NCI-H1436 (cell line): ENCODE measurements around the gene ERN1.
A peak's percentile ranks its signal among the peaks of the same experiment; 100 is the strongest.
"Not testable (repeated sequence)": the region's sequence is repeated elsewhere in the genome, so short reads cannot be mapped to it uniquely, and the experiment has no call there.

Experiments used
- DNase-seq: peaks from one replicate; lab custom pipeline; 2025; lab: John Stamatoyannopoulos, UW

Gene ERN1

DNA sequence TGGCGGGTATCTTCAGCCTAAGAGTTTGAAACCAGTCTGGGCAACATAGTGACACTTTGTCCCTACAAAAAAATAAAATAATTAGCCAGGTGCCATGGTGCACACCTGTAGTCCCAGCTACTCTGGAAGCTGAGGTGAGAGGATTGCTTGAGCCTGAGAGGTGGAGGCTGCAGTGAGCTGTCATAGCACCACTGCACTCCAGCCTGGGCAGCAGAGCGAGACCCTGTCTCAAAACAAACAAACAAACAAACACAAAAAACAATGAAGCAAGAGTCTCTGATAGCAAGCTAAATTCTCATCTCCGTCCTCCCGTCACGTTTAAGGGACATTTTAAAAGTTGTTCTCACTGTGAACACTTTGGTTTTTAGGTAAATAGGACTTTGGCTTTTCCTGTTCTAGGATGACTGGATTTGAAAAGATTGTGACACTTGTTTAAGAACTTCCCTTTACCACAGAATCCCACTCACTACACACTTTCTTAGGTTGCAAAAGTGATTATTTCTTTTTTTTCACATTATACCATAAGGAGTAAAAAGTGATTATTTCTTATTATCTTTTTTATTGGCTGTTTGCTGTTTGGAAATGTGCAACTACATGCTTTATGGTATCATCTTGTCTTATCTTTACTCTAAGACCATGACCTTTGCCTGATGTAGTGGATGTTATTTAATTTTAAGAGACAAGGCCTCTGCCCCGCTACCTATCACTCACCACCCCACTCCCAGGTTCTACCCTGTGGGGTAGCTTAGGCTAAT is 4.4 kb upstream of the ERN1 start:
- DNase-seq: no peak

DNA sequence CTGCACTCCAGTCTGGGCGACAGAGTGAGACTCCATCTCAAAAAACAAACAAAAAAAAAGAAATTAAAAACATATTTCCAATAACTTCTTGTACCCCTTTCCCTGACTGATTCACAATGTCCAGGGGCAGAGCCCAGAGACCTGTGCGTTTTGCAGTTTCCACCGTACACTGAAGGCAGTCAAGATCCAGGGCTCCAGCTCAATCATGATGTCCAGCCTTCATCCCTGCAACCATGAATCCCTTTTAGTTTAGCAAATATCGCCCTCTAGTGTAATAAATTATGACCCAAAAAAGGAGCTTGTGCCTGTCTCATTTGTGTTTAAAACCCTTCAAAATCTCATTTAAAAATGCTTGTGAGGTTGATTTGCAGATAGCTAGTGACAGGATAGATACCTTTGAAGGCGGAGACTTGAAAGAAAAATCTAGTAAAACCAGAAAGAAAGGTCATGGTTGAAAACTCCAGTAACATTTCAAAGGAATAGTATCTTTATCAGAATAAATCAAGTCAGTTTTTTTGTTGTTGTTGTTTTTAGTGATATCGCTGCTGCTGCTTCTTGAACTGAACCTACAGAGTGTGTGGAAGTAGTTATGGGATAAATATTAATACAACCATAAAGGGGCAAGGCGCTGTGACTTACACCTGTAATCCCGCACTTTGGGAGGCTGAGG is 3.7 kb upstream of the ERN1 start:
- DNase-seq: peak; percentile 81

DNA sequence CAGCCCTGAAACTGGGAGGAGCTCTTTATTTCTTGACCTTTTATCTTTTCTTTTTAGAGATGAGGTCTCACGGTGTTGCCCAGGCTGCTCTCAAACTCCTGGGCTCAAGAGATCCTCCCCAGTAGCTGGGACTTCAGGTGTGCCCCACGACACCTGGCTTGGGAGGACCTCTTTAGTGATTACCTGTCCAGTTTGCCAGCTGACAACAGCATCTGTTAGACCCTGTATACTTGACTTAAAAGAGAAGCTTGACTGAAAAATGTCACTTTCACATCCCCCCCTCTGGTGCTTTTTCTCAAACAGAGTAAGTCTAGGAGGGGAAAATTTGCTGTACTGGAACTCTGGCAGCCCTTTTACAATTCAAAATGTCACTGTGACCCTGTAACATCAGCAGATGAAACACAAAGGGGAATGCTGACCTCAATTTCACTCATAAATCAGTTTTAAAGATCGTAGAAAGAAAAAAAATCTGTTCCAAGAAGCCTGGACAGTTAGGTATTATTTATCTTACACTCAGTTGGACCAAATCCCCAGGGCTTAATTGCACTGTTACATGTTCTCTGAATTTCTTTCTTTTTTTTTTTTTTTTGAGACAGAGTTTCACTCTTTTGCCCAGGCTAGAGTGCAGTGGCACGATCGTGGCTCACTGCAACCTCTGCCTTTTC is 1.8 kb upstream of the ERN1 start:
- DNase-seq: no peak

DNA sequence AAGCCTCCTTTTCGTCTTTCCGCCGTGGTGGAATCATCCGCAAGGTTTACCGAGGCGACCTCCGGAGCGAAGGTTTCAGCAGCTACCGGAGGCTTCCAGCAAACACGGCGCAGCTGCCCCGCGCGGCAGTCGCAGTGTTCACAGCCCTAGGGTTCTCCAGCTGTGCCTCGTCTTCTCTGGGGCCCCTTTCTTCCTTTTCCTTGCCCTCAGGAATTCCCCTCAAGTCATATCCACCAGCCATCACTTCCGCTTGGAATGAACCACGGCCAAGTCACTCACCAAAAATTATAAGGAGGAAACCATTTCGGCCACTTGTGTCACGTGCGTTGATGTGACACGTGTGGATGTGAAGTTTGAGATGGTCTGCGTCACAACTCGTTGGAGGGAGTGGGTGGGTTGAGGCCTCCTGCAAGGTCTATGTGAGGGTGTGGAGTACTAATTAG is 636 bp upstream of the ERN1 start:
- DNase-seq: no peak

DNA sequence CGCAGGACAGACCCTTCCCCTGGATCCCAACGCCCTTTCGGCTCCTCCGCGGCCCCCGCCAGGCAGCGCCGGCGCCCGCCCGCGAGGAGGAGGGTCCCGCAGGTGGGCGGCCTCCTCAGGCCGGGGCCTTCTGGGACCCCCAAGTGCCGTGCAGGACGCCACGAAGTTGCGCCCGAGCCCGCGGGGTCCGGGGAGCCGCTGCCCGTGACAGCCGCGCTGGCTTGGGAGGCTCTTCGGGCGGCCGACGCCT is 504 bp downstream of the ERN1 start:
- no peak for DNase-seq

DNA sequence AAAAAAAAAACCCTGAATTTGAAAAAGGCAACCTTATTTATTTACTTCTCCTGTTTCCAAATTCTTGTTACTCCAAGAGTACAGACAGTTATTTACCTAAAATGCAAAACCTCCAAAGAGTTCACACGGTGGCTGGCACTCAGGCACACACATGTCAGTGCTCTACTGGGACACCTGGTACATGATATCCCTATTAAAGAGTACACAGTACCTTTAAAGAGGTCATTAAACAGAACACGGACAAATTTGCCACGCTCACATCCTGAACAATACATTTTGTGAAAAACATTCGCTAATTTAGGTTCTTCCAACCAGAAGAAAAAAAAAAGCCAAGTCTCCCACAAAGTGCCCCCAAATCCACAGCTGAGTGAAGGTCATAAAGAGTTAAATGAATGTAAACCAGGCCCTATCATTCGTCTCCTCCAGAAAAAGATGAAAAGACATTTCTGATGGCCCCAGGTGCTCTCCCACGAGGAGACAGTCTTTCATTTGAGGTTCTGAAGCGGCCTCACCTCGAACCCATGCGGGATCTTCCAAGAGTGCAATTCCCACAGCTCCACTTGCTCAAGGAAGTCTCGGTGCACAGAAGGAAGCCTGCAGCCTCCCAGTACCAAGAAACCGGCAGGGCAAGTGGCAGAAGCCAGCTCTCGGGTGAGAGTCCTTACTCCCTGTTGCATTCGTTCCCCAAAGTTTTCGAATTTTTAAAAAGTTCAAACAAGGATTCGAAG is 993 bp downstream of the ERN1 start:
- no peak for DNase-seq

DNA sequence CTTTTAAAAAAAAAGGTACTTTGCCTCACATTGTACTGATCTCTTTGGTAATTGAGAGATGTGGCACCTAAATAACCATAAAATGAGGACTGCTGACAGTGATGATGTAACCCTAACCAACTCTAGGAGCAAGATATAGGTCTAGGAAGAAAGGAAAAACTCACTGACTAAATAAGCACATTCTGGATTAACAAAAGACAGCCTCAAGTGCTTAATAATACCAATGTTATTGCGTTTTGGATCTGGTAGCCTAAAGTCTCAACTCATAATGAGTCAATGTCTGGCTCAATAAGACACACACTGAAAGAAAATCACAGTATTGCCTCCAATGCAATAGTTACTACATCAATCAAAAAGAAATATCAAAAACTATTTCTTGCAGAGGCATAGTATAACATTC is 3.0 kb downstream of the ERN1 start:
- DNase-seq: no peak

DNA sequence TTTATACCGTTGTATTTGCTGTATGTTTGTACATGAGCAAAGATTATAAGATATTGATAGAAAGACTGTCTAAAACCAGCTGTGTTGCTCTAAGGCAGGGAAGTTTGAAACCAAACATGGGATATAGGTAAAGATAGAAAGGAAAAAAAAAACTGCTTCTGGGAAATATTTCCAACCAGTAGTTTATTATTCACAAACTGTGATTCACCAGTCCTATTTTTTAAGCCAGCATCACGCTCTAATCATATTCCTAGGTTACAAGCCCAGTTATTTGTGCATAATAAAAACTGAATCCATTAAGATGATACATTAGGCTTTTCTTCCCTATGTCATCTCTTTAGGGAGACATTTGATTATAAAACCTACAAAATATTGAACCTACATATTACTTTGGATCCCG is 4.0 kb downstream of the ERN1 start:
- no peak for DNase-seq

DNA sequence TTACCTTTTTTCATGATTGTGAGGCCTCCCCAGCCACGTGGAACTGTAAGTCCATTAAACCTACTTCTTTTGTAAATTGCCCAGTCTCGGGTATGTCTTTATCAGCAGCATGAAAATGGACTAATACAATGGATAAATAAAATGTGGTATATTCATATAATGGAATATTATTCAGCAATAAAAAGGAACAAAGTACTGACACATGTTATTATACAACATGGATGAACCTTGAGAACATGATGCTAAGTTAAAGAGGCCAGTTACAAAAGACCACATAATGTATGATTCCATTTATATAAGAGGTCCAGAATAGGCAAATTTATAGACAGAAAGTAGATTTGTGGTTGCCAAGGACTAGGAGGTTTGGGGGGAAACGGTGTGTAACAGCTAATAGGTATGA is 5.3 kb downstream of the ERN1 start:
- DNase-seq: no peak

DNA sequence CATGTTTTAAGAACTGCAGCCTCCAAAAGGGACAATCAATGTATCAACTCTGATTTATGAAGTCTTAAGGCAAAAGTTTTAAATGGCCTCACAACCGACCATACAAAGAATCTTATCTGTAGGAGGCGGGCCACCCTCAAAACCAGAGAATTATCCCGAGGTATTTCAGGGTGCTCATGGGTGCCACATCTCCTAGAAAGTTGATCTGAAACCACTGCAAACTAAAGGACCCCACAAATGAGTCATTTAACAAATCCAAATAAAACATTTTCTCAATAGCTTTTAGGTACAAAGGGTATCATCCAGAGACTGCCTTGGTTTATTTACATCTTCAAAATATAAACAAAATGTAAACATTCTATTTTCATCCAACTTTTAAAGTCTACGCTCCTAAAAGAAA is 6.8 kb downstream of the ERN1 start:
- DNase-seq: no peak

DNA sequence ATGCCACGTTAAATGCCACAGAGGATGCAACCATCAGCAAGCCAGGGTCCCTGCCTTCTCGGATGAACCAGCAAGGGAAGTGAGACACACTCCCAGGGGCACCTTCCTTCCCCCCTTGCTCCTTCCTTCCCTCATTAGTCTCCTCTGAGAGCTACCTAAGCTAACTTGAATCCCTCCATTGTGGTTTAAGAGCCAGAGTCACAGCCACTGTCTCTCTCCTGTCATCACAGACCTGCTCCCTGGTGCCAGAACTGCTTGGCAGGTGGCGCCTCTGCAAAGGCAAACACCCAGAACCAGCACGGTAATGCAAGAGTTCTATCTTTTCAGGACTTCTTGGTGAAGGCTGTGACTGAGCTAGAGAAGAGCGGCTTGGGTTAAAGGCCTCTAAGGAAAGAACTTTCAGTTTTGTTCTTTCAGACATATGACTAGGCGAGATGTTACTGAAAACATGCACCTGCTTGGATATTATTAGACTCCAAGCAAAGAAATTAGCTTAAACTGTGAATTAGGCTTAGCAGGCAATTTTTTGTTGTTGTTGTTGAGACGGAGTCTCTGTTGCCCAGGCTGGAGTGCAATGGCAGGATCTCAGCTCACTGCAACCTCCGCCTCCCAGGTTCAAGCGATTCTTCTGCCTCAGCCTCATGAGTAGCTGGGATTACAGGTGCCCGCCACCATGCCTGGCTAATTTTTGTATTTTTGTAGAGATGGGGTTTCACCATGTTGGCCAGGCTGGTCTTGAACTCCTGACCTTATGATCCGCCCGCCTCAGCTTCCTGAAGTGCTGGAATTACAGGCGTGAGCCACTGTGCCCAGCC is 8.8 kb downstream of the ERN1 start:
- not testable (repeated sequence) for DNase-seq

DNA sequence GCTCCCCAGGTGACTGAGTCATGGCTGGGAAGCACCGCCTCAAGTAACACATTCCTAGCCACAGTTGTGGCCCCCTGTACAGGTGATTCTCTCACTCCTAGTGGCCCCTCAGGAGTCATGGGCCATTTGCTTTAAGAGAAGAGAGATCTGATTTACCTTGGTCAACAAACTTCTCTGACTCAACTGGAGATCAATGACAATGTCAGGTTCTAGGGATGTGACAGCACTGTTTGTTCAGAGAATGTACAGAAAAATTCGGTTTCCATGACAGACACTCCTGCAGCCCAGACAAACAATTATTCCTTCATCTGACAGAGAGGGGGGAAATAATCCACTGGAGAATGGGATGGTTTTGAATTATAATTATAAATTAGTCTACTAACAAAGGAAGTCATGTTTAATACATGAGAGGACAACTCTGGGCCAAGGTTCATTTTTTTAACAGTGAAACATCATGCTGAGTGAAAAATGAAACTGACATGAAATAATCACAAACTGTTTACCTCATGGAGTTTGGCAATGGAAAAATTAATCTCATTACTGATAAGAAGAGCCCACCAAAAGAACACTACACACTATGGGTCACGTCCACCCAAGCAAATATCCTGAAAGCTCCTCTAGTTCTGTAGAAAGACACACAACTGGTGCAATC is 9.7 kb downstream of the ERN1 start:
- no peak for DNase-seq

DNA sequence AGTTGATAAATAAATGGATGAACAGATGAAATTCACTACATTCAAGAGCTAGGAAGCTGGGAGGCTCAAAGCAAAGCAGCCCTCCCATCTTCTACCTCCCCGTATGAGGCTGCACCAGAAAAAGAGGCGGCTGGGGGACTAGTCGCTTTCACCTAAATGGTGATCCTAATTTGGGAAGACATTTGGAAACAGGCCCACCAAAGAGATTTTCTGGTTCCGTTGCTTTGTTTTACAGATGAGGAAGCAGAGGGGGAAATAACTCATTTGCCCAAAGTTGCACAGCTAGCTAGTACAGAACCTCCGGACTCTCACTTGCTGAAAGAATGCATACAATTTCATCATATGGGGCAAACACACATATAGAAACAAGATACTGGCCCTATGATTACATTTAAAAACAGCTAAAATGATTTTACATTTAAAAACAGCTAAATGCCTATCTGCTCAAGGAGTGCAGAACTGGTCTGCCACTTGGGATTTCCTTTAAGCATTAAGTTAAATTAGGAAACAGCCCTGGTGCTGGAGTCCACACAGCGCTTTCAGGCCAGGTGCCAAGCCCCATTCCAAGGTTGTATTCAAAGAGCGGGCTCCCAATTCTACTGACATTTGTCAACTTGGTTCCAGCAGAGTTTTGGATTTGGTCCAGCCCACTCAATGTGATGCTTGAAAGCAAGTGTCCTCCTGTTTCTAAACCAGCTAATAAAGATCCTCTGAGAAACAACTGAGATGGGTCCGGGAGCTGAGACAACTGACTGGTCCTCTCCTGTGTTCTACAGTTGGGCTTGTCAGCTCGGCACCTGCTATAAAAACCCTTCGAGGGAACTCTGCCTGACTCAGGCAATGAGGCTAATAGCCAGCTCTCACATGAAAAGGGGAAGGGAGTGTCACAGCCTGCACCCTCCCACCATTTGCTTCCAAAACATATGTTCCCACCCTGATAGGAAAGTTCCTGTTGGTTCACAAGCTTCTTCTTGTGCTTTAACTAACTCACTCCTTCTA is 11.7 kb downstream of the ERN1 start:
- DNase-seq: no peak

DNA sequence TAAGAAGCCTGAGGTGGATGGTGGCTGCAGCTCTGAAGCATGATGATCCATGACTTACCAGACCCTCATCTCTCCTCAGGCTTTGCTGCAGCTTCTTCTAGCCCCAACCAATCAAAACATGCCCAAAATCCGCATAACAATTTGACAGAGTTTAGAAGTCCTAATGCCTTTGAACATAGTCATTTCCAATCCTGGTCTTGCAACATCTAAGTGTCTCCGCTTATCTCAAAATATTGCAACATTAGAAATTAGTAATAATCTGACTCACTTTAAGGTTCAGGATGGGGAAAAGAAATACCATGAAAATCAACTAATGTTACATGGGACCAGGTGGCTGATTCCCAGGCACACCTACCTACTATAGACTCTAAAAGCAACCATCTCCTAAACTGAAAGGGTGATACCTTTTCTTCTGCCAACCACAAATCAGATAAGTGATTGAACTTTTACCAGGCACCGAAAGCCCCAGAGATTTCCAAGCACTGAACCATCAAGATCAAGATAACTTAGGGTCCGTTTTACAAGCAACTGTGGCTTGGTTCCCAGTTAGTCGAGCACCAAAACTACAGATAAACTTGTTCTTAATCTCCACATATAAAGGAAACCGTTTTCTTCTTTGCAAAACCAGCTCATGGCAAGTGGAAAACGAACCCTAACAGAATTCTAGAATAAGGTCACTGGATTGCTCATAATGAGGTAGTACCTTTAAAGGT is 14.0 kb downstream of the ERN1 start:
- no peak for DNase-seq

DNA sequence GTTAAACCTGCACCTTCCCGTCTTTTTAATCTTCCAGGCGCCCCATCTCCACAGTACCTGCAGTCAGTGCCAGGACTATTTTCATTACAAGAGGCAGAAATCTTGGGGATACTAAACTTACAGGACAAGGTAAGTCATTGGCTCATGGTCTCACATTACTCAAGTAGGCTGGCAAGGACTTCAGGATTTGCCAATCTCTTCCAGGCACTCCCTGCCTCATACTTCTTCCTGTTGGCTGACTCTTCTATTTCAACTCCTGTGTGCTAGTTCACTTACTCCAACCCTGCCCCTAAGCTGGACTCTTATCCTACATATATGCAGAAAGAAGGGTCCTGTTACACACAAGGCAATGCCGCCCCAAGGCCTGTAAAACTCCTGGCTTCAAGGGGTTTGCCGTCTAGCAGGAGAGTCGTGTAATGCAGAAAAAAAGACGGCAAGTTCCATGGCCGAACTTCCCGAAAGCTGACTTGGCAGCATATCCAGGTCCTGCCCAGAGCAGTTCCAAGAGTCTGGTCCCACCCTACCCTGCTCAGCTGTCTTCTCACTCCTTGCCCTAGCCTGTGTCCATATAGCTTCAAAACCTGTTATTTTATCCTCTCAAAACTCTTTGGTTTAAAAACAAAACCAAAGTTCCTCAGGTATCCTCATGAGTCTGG is 14.8 kb downstream of the ERN1 start:
- DNase-seq: no peak

DNA sequence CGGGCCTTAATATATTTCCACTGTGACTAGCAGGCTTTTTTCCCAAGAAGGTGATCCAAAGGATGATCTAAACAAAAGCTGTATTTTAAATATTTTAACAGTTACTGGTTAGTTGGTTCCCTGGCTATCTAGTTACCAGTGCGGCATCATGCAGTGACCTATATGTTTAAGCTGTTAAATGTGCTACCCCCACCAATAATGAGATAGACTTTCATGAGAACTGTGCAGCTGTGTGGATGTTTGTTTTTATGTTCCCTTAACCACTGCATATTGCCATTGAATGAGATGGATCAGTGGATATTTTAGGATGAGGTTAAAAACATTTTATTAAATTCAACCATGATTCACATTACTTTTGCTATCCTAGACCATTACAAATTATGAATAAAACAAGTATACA is 16.9 kb downstream of the ERN1 start:
- no peak for DNase-seq

DNA sequence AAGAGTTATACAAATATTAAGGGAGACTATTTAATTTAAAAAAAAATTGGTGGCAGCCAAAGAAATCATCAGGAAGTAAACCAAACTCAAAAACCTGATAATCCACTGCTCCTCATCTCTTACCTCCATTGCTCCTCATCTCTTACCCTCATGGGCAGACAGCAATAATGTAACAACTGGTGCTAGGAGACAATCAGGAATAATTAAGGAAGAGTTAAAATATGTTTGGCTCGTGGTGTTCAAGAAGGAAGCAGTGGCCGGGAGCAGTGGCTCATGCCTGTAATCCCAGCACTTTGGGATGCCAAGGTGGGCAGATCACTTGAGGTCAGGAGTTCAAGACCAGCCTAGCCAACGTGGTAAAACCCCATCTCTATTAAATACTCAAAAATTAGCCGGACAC is 18.1 kb downstream of the ERN1 start:
- DNase-seq: no peak

DNA sequence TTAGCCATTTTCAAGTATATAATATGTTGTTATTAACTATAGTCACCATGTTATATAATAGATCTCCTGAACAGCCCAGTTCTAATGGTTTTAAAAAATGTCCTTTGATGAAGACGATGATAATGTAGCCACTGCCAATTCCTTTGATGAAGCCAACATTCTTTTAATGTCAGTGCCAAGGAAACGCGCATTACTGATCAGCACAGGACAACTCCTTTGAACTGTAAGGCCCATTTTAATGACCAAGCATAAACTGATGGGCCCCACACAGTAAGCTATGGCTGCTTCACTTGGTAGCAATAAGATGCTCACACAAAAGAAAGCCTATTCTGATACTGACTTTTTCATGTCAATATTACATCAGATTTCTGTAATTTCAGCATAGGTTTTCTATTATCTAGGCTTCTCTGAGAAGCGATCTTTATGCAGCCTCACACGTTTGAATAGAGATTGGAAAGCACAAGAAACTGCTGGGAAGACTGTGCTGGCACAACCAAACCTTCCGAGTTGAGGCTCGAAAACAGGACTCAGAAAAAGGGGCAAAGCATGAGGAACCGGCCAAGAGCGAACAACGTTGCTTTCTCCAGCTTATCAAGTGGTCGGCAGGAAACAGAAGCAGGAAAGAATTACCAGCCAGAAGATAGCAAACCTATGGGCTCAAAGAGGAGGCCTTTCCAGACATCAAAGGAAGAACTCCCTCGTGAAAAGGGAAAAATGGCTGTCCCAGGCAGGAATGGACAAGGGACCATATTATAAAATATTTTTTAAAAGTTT is 19.4 kb downstream of the ERN1 start:
- no peak for DNase-seq
